ENCODE data around the gene SCAMP5. TPM values are rescaled to one million over a fixed set of nuclear protein-coding genes. Genes with fewer than 3 reads are reported as not detected.
A peak's percentile ranks its signal among the peaks of the same experiment; 100 is the strongest.

Gene SCAMP5
- total and polyA plus RNA-seq, 5 donors from 2014 or later, result 0.20 to 1.3 (median 0.25) TPM; not detected in 2

DNA sequence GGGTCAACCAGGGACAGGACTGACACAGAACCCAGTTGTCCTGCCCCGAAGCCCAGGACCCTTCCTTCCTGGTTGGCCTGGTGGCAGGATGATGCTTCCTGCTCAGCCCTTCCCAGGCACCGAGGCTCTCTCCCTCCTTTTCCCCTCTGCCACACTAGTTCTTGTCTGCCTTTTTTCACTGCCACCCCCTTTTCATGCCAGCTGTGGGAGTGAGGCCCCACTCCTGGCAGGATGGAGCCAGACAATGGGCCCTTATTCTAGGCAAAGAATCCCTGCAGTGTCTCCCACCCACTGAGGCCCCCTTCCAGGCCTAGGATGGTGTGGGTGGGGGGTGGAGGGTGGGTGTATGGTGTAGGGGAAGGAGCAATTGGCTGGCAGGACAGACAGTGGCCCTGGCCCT, 1.1 kb upstream of the SCAMP5 start:
- peaks cover 0 to 23% (median 10%) of the 10 kb centered on the region in 4 donors for H3K4me1 Mint-ChIP-seq
- H3K4me3 Mint-ChIP-seq, result peak overlapping the region in 1 of 4 donors; percentile 96

DNA sequence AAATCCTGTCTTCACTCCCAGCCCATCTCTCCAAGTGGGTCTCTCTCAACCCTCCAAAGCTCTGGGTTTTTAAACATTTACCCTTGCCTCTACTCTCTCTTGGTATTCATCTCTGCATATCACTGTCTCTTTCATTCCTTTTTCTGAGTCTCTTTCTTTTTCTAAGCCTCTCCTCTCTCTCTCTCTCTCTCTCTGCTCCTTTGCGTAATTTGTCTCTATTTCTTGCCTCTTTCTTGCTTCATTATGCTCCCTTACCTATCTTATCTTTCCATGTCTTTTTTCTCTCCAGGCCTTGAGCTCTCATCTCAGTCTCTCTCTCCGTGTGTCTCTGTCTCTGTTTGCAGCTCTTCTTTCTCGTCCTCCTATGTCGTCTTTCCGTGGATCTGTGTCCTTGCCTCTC, 678 bp upstream of the SCAMP5 start:
- peaks cover 14% of the 10 kb centered on the region for H3K27me3 ChIP-seq (ENCODE audit: control insufficient read depth, insufficient read depth, low read length)
- Mint-ChIP-seq H3K36me3 (no peaks in the 10 kb centered on the region), H3K4me3 (peak overlapping the region; percentile 76 to 96 (median 88)), H3K9me3 (peaks cover 0 to 5% (median 0%) of the 10 kb centered on the region in 7 donors), H3K27ac (peak overlapping the region in 1 of 3 donors; percentile 34), H3K27me3 (peaks cover 36% of the 10 kb centered on the region), H3K4me1 (peaks cover 0 to 23% (median 11%) of the 10 kb centered on the region in 4 donors)
- H3K9me3 ChIP-seq (ENCODE audit: control insufficient read depth in 2 of 2, low read length in 2 of 2), result no peaks in the 10 kb centered on the region
- DNase-seq (no peak), ATAC-seq (ENCODE audit: low read depth in 2 of 2) (no peak)
- H3K36me3 ChIP-seq (ENCODE audit: control insufficient read depth, insufficient read depth, low read length), result no peaks in the 10 kb centered on the region
- peaks cover 14% of the 10 kb centered on the region for H3K4me1 ChIP-seq (ENCODE audit: control insufficient read depth, insufficient read depth, low read length, poor library complexity, severe bottlenecking)
- H3K27ac ChIP-seq (ENCODE audit: insufficient read depth, low read length, poor library complexity, severe bottlenecking), result no peak overlapping the region
- H3K4me3 ChIP-seq (ENCODE audit: low read depth, low read length), result peak overlapping the region; percentile 41

More for the DNA sequence above, 1.1 kb upstream of the SCAMP5 start:
- ATAC-seq (ENCODE audit: low read depth in 2 of 2) (no peak), DNase-seq (no peak)
- H3K27me3 ChIP-seq (ENCODE audit: control insufficient read depth, insufficient read depth, low read length), result peaks cover 14% of the 10 kb centered on the region
- H3K36me3 ChIP-seq (ENCODE audit: control insufficient read depth, insufficient read depth, low read length), result no peaks in the 10 kb centered on the region
- no peaks in the 10 kb centered on the region for H3K9me3 ChIP-seq (ENCODE audit: control insufficient read depth in 2 of 2, low read length in 2 of 2)
- peak overlapping the region in 1 of 3 donors; percentile 57 for H3K27ac Mint-ChIP-seq
- H3K36me3 Mint-ChIP-seq, result no peaks in the 10 kb centered on the region
- H3K27ac ChIP-seq (ENCODE audit: insufficient read depth, low read length, poor library complexity, severe bottlenecking), result no peak overlapping the region
- peaks cover 0 to 5% (median under 1%) of the 10 kb centered on the region in 7 donors for H3K9me3 Mint-ChIP-seq
- H3K27me3 Mint-ChIP-seq, result peaks cover 36% of the 10 kb centered on the region
- H3K4me1 ChIP-seq (ENCODE audit: control insufficient read depth, insufficient read depth, low read length, poor library complexity, severe bottlenecking), result peaks cover 14% of the 10 kb centered on the region
- H3K4me3 ChIP-seq (ENCODE audit: low read depth, low read length), result no peak overlapping the region

DNA sequence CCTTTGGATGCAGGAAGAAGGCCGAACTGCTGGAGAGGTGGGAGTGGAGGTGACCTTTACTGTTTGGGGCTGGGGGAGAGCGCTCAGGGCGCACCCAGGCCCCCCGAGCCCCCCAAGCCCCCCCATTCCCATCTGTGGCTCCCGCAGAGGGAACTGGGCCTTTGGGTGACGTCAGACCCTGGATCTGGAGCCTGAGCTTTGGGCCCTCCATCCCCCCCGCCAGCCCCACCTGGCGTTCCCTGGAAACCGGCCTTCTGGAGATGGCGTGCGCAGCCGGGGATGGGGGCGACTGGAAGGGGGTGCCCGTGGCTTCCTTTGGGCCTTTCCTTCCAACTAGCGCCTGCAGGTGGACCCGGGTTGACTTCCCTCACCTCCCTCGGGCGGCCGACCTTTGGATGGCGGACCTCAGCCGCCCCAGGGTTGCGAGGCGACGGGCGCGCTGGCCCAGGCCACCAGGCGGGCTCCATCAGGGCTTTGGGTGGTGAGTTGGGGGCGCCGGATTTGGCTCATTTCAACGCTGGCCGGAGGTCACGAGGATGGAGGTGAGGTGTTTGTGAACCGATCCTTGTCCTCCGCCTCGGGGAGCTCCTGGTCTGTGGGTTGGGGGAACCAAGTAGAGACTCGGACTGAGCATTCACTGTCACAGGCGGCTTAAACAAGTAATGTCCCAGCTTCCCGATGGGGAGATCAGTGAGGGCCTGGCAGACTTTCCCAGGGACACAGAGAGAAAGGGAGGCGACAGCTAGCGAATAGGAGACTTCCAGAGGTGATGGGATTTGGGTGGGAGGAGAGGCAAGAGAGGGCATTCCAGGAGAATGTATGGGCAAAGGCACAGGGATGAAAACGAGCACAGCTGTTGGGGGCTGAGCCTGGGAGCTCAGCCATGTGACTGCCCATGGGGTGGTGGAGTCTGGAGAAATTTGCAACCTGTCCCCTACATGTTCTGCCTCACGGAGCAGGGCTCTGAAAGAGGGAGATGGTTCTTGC, 709 bp downstream of the SCAMP5 start:
- no peak overlapping the region for H3K27ac ChIP-seq (ENCODE audit: insufficient read depth, low read length, poor library complexity, severe bottlenecking)
- Mint-ChIP-seq H3K27ac (peak overlapping the region in 1 of 3 donors; percentile 77), H3K27me3 (peaks cover 31% of the 10 kb centered on the region), H3K4me1 (peaks cover 0 to 23% (median 13%) of the 10 kb centered on the region in 4 donors), H3K9me3 (peaks cover 0 to 5% (median 0%) of the 10 kb centered on the region in 7 donors), H3K36me3 (no peaks in the 10 kb centered on the region), H3K4me3 (peak overlapping the region; percentile 82 to 92 (median 84))
- ATAC-seq (ENCODE audit: low read depth in 2 of 2) (no peak), DNase-seq (no peak)
- peaks cover 14% of the 10 kb centered on the region for H3K4me1 ChIP-seq (ENCODE audit: control insufficient read depth, insufficient read depth, low read length, poor library complexity, severe bottlenecking)
- H3K9me3 ChIP-seq (ENCODE audit: control insufficient read depth in 2 of 2, low read length in 2 of 2), result no peaks in the 10 kb centered on the region
- peaks cover 14% of the 10 kb centered on the region for H3K27me3 ChIP-seq (ENCODE audit: control insufficient read depth, insufficient read depth, low read length)
- no peaks in the 10 kb centered on the region for H3K36me3 ChIP-seq (ENCODE audit: control insufficient read depth, insufficient read depth, low read length)
- H3K4me3 ChIP-seq (ENCODE audit: low read depth, low read length), result peak overlapping the region; percentile 35

DNA sequence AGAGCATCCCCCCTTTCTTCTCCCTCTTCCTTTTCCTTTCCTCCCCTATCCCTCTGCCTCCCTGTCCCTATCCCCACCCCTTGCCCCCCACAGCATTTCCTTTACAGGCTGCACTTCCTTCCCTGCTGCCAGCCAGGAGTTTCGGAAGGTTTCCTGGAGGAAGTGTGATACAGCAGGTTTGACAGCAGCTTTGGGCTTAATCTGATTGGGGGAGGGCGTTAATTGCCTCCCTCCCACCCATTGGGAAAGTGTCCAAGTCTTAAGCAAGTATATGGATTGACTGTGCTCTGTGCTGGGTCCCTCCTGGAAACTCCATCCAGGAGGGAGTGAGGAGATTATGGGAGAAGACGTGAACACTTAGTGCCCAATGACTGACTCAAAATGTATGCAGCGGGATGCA, 1.8 kb downstream of the SCAMP5 start:
- H3K27me3 ChIP-seq (ENCODE audit: control insufficient read depth, insufficient read depth, low read length), result peaks cover 14% of the 10 kb centered on the region
- H3K27me3 Mint-ChIP-seq, result peaks cover 35% of the 10 kb centered on the region
- ATAC-seq (ENCODE audit: low read depth in 2 of 2) (no peak), DNase-seq (no peak)
- H3K36me3 ChIP-seq (ENCODE audit: control insufficient read depth, insufficient read depth, low read length), result no peaks in the 10 kb centered on the region
- no peaks in the 10 kb centered on the region for H3K36me3 Mint-ChIP-seq
- peaks cover 0 to 5% (median 0%) of the 10 kb centered on the region in 7 donors for H3K9me3 Mint-ChIP-seq
- H3K4me1 Mint-ChIP-seq, result peaks cover 0 to 23% (median 13%) of the 10 kb centered on the region in 4 donors
- no peaks in the 10 kb centered on the region for H3K9me3 ChIP-seq (ENCODE audit: control insufficient read depth in 2 of 2, low read length in 2 of 2)
- H3K4me3 ChIP-seq (ENCODE audit: low read depth, low read length), result no peak overlapping the region
- H3K4me1 ChIP-seq (ENCODE audit: control insufficient read depth, insufficient read depth, low read length, poor library complexity, severe bottlenecking), result peaks cover 14% of the 10 kb centered on the region
- no peak overlapping the region for H3K27ac ChIP-seq (ENCODE audit: insufficient read depth, low read length, poor library complexity, severe bottlenecking)
- peak overlapping the region in 3 of 4 donors; percentile 58 to 85 (median 82) for H3K4me3 Mint-ChIP-seq
- H3K27ac Mint-ChIP-seq, result no peak overlapping the region

DNA sequence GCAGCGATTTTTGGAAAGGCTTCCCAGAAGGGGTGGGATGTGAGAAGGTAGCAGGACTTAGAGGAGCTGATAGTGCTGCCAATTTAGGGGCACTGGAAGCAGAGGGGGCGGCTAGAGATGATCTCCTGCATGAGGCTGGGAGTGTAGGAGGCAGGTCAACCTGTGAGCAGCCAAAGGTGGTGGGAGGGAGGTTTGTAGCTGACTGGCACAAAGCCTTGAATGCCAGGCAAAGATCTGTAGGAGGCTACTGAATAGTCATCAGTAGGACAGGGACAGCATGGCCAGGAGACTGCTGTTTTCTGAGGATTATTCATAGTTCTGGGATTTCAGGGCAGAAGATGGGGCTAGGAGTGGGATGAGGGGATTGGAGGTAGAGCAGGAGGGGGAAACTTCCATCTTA, 2.2 kb downstream of the SCAMP5 start:
- DNase-seq (no peak), ATAC-seq (ENCODE audit: low read depth in 2 of 2) (no peak)
- Mint-ChIP-seq H3K4me3 (peak overlapping the region in 2 of 4 donors; percentile 7 to 59), H3K4me1 (peaks cover 0 to 23% (median 13%) of the 10 kb centered on the region in 4 donors), H3K9me3 (peaks cover 0 to 5% (median 0%) of the 10 kb centered on the region in 7 donors), H3K27me3 (peaks cover 38% of the 10 kb centered on the region), H3K27ac (no peak overlapping the region), H3K36me3 (no peaks in the 10 kb centered on the region)
- peaks cover 14% of the 10 kb centered on the region for H3K27me3 ChIP-seq (ENCODE audit: control insufficient read depth, insufficient read depth, low read length)
- no peaks in the 10 kb centered on the region for H3K36me3 ChIP-seq (ENCODE audit: control insufficient read depth, insufficient read depth, low read length)
- peaks cover 14% of the 10 kb centered on the region for H3K4me1 ChIP-seq (ENCODE audit: control insufficient read depth, insufficient read depth, low read length, poor library complexity, severe bottlenecking)
- H3K9me3 ChIP-seq (ENCODE audit: control insufficient read depth in 2 of 2, low read length in 2 of 2), result no peaks in the 10 kb centered on the region
- H3K4me3 ChIP-seq (ENCODE audit: low read depth, low read length), result no peak overlapping the region
- no peak overlapping the region for H3K27ac ChIP-seq (ENCODE audit: insufficient read depth, low read length, poor library complexity, severe bottlenecking)

DNA sequence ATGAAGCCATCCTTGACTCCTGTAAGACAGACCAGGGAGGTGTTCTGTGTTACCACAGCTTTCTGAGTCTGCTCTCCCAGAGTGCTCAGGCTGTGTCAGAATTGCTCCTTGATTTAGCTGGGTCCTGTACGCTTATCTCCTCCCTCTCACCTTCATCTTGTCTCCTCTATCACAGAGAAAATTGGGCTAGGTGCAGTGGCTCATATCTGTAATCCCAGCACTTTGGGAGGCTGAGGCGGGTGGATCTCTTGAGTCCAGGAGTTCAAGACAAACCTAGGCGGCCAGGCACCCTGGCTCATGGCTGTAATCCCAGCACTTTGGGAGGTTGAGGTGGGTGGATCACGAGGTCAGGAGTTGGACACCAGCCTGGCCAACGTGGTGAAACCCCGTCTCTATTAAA, 5.9 kb downstream of the SCAMP5 start:
- H3K27ac ChIP-seq (ENCODE audit: insufficient read depth, low read length, poor library complexity, severe bottlenecking), result no peak overlapping the region
- H3K27me3 Mint-ChIP-seq, result peaks cover 40% of the 10 kb centered on the region
- ATAC-seq (ENCODE audit: low read depth in 2 of 2), result no peak
- peaks cover 11% of the 10 kb centered on the region for H3K27me3 ChIP-seq (ENCODE audit: control insufficient read depth, insufficient read depth, low read length)
- H3K4me1 ChIP-seq (ENCODE audit: control insufficient read depth, insufficient read depth, low read length, poor library complexity, severe bottlenecking), result peaks cover 2% of the 10 kb centered on the region
- no peaks in the 10 kb centered on the region for H3K36me3 Mint-ChIP-seq
- peak overlapping the region in 1 of 3 donors; percentile 5 for H3K27ac Mint-ChIP-seq
- no peak overlapping the region for H3K4me3 ChIP-seq (ENCODE audit: low read depth, low read length)
- H3K36me3 ChIP-seq (ENCODE audit: control insufficient read depth, insufficient read depth, low read length), result no peaks in the 10 kb centered on the region
- H3K4me1 Mint-ChIP-seq, result peaks cover 0 to 13% (median 6%) of the 10 kb centered on the region in 4 donors
- H3K9me3 ChIP-seq (ENCODE audit: control insufficient read depth in 2 of 2, low read length in 2 of 2), result no peaks in the 10 kb centered on the region
- H3K9me3 Mint-ChIP-seq, result peaks cover 0 to 4% (median 0%) of the 10 kb centered on the region in 7 donors
- H3K4me3 Mint-ChIP-seq, result no peak overlapping the region
- no peak for DNase-seq

DNA sequence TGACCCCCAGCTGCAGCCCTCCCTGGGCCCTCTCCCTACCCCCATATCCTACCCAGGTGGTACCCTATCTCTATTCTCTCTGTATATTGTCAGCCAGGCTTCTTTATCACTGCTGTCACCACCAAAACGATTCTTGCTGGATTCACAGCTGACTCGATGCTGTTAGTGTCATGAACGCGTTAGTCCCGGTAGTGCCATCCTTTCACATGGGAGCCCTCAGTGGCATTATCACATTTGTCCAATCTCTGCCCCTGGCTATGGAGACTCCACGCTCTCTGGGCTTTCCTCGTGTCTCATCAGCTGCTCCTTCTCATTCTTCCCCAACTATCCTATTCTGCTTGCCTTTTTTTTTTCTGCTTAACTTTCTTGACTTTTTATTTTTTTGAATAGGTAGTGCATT, 7.0 kb downstream of the SCAMP5 start:
- no peak overlapping the region for H3K27ac Mint-ChIP-seq
- H3K9me3 ChIP-seq (ENCODE audit: control insufficient read depth in 2 of 2, low read length in 2 of 2), result no peaks in the 10 kb centered on the region
- no peak overlapping the region for H3K27ac ChIP-seq (ENCODE audit: insufficient read depth, low read length, poor library complexity, severe bottlenecking)
- DNase-seq (no peak), ATAC-seq (ENCODE audit: low read depth in 2 of 2) (no peak)
- peaks cover 1% of the 10 kb centered on the region for H3K27me3 ChIP-seq (ENCODE audit: control insufficient read depth, insufficient read depth, low read length)
- H3K27me3 Mint-ChIP-seq, result peaks cover 33% of the 10 kb centered on the region
- peaks cover 0 to 2% (median 0%) of the 10 kb centered on the region in 7 donors for H3K9me3 Mint-ChIP-seq
- H3K36me3 Mint-ChIP-seq, result no peaks in the 10 kb centered on the region
- H3K4me1 Mint-ChIP-seq, result peaks cover 0 to 9% (median 4%) of the 10 kb centered on the region in 4 donors
- H3K36me3 ChIP-seq (ENCODE audit: control insufficient read depth, insufficient read depth, low read length), result no peaks in the 10 kb centered on the region
- no peak overlapping the region for H3K4me3 ChIP-seq (ENCODE audit: low read depth, low read length)
- H3K4me3 Mint-ChIP-seq, result no peak overlapping the region
- H3K4me1 ChIP-seq (ENCODE audit: control insufficient read depth, insufficient read depth, low read length, poor library complexity, severe bottlenecking), result no peaks in the 10 kb centered on the region
